Stimulated activated CD4-positive, alpha-beta T cell treated with anti-CD3 and anti-CD28 coated beads, Interleukin-12 subunit alpha, Interleukin-12 subunit beta, amount 100 ng/mL, for 48 hours (primary cell): ENCODE data around the gene NTN3.
"Not testable (repeated sequence)": the region's sequence is repeated elsewhere in the genome, so short reads cannot be mapped to it uniquely, and the experiment has no call there.

Experiments used
- DNase-seq, 3 donors: peaks; one replicate each; pipeline ENCODE4 v3.0.0-alpha.2; 2020; ENCODE audit warnings: low read depth in 2 of 3, low spot score in 1 of 3

The NTN3 gene

GRCh38 chr16:2476741-2477140, 5.6 kb downstream of the NTN3 start:
- DNase-seq = no peak

GRCh38 chr16:2477327-2477726, 6.2 kb downstream of the NTN3 start:
- DNase-seq = no peak

- no peak for DNase-seq
Observed at GRCh38 chr16:2478279-2478678, 7.2 kb downstream of the NTN3 start.

- DNase-seq = not testable (repeated sequence)
Observed at GRCh38 chr16:2479996-2480395, 8.9 kb downstream of the NTN3 start.

DNA sequence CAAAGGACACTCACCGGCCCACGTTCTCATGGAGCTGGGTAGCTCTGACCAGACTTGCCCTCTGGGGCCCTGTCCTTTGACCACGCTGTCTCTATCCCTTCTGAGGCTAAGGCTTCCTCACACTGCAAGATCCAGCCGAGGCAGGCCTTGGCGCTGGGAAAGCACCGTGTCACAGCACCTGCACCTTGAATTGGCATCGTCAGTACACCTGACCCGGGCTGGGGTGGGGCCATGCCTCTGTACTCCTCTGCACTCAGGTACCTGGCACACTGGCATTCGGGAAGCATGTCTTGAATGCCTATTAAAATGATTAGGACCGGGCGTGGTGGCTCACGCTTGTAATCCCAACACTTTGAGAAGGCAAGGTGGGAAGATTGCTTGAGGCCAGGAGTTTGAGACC, 9.9 kb downstream of the NTN3 start:
- no peak for DNase-seq

GRCh38 chr16:2481676-2482075, 10.6 kb downstream of the NTN3 start:
- DNase-seq = no peak

- no peak for DNase-seq
Observed at GRCh38 chr16:2482249-2482648, 11.2 kb downstream of the NTN3 start.

- no peak for DNase-seq
Observed at GRCh38 chr16:2482708-2483534, 11.8 kb downstream of the NTN3 start.

GRCh38 chr16:2483939-2484897, 13.1 kb downstream of the NTN3 start:
- DNase-seq = no peak

DNA sequence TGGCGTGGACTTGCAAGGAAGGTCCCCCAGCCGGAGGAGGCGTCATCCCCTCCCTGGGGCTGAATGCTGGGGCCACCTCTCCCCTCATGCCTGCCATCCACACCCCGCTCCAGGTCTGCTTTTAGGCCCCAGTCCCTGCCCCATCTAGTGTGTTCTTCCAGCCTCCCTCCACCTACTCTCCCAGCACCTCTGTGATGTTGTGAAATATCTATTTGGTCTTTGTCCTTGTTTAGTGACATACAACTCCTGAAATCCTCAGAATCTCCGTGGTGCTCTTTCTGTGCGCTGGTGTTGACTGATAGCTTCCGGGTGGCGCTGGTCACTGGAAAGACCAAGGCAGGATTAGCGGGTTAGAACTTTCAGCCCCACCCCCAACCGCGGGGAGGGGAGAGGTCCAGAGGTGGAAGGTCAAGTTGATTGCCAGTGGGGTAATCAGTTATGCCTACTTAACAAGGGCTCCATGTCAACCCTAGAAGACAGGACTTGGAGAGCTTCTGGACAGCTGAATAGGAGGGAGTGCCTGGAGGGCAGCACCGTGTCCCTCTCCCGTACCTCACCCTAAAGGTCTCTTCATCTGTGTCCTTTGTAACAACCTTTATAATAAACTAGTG, 13.9 kb downstream of the NTN3 start:
- no peak for DNase-seq

DNA sequence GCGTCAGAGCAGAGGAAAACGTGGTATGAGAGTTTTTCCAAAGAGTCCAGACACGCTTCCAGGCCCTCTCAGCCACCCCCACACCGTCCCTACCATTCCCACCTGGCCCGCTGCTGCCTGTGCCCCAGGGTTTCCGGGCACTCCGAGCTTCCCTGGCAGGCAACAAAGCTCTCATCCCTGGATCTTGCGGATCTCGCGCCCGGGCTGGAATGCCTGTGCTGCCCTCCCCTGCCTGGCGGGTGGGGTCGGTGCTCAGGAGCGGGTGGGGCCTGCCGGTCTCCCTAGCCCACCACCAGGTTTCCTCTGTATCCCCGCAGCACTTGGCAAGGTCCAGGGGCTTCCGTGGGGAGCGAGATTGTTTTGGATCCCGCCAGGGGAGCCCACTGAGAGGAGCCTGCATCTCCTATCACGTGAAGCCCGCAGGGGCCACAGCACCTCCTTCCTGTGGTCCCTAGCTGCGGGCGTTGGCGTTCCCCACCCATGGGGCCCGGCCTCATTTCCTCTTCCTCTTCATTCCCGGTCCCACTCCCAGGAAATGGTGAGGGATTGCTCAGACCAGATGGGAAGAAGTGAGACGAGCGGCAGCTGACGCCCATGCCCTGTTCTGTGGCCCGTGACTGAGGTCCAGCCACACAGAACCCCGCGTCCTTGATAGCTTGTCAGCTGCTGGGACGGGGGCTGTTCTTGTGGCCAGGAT, 14.9 kb downstream of the NTN3 start:
- no peak for DNase-seq

- DNase-seq = peak; percentile 53 to 65 (median 54)
Observed at GRCh38 chr16:2486645-2487516, 15.8 kb downstream of the NTN3 start.

GRCh38 chr16:2487517-2487842, 16.4 kb downstream of the NTN3 start:
- DNase-seq = no peak

GRCh38 chr16:2487903-2488531, 16.9 kb downstream of the NTN3 start:
- no peak for DNase-seq

DNA sequence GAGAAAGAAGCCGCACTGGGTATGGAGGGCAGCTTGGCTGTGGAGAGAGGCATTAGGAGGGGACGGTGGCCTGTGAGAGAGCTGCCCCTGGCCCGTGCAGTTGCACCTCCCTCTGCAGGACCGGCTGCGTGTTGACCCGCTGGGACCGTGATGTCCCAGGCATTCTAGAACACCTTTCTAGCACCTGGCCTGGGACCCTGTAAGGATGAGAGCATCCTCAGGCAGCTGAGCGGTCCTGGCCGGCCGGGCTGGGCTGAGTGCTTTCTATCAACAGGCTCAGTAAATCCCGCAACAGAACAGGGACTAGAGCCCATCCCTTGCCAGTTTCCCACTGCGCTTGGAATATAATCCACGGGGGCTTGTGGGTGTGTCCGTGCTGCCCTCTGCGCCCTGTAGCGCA, 18.5 kb downstream of the NTN3 start:
- no peak for DNase-seq

- DNase-seq = no peak
Observed at GRCh38 chr16:2490190-2491105, 19.4 kb downstream of the NTN3 start.

- no peak for DNase-seq
Observed at GRCh38 chr16:2492292-2492691, 21.2 kb downstream of the NTN3 start.

GRCh38 chr16:2493605-2494004, 22.5 kb downstream of the NTN3 start:
- no peak for DNase-seq

DNA sequence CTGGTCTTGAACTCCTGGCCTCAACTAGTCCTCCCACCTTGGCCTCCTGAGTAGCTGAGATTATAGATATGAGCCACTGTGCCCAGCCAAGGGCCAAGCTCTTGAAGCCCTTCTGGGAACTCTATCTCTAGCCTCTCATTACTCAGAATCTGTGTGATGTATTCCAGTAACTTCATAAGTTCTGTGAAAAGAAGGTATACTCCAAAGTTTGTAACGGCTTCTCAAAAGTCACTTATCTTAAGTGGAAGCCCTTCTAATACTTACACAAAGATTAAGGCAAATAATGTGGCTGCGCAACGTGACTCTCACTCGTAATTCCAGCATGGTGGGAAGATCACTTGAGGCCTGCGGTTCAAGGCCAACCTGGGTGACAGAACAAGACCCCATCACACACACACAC, 23.5 kb downstream of the NTN3 start:
- no peak for DNase-seq
